Ishikawa (cell line): ENCODE results near the gene BCL6.

Source experiments
- CEBPB ChIP-seq: IDR thresholded peaks from 2 replicates; pipeline ENCODE4 v1.6.1; 2012
- CREB1 ChIP-seq: IDR thresholded peaks from 2 replicates; pipeline ENCODE4 v1.6.1; 2012; ENCODE audit warnings: low read depth
- EGR1 ChIP-seq: IDR thresholded peaks from 2 replicates; pipeline ENCODE4 v1.6.1; 2012
- EP300 ChIP-seq: IDR thresholded peaks from 2 replicates; pipeline ENCODE4 v1.6.1; 2012; ENCODE audit warnings: borderline replicate concordance
- FOXM1 ChIP-seq: IDR thresholded peaks from 2 replicates; pipeline ENCODE4 v1.6.1; 2012; ENCODE audit warnings: low read depth, borderline replicate concordance
- NFIC ChIP-seq: IDR thresholded peaks from 2 replicates; pipeline ENCODE4 v1.6.1; 2012
- RAD21 ChIP-seq: IDR thresholded peaks from 2 replicates; pipeline ENCODE4 v1.6.1; 2012; ENCODE audit warnings: low read depth
- TAF1 ChIP-seq: IDR thresholded peaks from 2 replicates; pipeline ENCODE4 v1.6.1; 2012; ENCODE audit warnings: low read depth, mild to moderate bottlenecking
- TCF12 ChIP-seq: IDR thresholded peaks from 2 replicates; pipeline ENCODE4 v1.6.1; 2012; ENCODE audit warnings: low read depth
- TEAD4 ChIP-seq: IDR thresholded peaks from 2 replicates; pipeline ENCODE4 v1.6.1; 2012
- YY1 ChIP-seq: IDR thresholded peaks from 2 replicates; pipeline ENCODE4 v1.6.1; 2012; ENCODE audit warnings: low read depth
- ZBTB7A ChIP-seq: IDR thresholded peaks from 2 replicates; pipeline ENCODE4 v1.6.1; 2012; ENCODE audit warnings: low read depth
- TF ChIP-seq, protein P1 (sequence below): IDR thresholded peaks from 2 replicates; pipeline ENCODE4 v1.6.1; 2012
- TF ChIP-seq, protein P2 (sequence below): IDR thresholded peaks from 2 replicates; pipeline ENCODE4 v1.6.1; 2012; ENCODE audit warnings: low read depth, mild to moderate bottlenecking
- TF ChIP-seq, protein P3 (sequence below): IDR thresholded peaks from 2 replicates; pipeline ENCODE4 v1.6.1; 2012

Gene BCL6

DNA sequence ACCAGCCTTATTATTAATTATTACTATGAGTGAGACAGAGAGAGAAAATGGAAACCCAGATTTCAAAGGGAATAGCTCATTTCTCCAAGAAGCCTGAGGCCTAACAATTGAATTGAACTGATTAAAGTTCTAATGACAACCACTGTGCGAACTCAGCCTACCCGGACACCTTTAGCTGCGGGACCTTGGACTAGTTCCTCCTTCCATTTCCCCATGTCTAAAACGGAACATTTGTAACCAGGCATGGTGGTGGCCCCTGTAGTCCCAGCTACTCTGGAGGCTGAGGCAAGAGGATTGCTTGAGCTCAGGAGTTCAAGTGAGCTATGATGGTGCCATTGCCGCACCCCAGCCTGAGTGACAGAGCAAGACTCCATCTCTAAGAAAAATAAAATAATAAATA is 26.5 kb downstream of the BCL6 start:
- TF ChIP-seq TCF12 (no peak), CEBPB (no peak)
- TF ChIP-seq, protein P1, sequence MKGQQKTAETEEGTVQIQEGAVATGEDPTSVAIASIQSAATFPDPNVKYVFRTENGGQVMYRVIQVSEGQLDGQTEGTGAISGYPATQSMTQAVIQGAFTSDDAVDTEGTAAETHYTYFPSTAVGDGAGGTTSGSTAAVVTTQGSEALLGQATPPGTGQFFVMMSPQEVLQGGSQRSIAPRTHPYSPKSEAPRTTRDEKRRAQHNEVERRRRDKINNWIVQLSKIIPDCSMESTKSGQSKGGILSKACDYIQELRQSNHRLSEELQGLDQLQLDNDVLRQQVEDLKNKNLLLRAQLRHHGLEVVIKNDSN: no peak

DNA sequence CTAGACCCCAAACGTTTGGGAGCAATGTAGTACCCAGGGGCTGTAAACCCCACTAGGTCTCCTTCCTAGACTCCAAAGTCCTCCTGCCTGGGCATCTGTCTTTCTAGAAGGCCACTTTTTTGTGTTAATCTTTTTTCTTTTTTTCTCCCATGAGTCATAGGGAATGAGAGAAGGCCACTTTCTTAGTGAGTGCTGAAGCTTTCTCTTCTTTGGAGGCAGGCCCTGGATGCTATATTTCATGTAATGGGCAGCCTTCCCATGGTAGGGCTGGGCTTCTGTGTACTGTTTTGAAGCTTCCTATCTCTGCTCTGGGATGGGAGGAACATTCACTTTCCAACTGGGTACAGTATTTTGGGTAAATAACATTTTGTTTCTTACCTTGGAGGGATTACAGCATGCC is 27.7 kb downstream of the BCL6 start:
- TF ChIP-seq EGR1 (no peak), CEBPB (no peak), TAF1 (no peak), TCF12 (no peak), TEAD4 (no peak), CREB1 (no peak), EP300 (no peak), NFIC (no peak), RAD21 (no peak), ZBTB7A (no peak)
- TF ChIP-seq, protein P1: no peak
- TF ChIP-seq, protein P2, sequence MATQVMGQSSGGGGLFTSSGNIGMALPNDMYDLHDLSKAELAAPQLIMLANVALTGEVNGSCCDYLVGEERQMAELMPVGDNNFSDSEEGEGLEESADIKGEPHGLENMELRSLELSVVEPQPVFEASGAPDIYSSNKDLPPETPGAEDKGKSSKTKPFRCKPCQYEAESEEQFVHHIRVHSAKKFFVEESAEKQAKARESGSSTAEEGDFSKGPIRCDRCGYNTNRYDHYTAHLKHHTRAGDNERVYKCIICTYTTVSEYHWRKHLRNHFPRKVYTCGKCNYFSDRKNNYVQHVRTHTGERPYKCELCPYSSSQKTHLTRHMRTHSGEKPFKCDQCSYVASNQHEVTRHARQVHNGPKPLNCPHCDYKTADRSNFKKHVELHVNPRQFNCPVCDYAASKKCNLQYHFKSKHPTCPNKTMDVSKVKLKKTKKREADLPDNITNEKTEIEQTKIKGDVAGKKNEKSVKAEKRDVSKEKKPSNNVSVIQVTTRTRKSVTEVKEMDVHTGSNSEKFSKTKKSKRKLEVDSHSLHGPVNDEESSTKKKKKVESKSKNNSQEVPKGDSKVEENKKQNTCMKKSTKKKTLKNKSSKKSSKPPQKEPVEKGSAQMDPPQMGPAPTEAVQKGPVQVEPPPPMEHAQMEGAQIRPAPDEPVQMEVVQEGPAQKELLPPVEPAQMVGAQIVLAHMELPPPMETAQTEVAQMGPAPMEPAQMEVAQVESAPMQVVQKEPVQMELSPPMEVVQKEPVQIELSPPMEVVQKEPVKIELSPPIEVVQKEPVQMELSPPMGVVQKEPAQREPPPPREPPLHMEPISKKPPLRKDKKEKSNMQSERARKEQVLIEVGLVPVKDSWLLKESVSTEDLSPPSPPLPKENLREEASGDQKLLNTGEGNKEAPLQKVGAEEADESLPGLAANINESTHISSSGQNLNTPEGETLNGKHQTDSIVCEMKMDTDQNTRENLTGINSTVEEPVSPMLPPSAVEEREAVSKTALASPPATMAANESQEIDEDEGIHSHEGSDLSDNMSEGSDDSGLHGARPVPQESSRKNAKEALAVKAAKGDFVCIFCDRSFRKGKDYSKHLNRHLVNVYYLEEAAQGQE: no peak

DNA sequence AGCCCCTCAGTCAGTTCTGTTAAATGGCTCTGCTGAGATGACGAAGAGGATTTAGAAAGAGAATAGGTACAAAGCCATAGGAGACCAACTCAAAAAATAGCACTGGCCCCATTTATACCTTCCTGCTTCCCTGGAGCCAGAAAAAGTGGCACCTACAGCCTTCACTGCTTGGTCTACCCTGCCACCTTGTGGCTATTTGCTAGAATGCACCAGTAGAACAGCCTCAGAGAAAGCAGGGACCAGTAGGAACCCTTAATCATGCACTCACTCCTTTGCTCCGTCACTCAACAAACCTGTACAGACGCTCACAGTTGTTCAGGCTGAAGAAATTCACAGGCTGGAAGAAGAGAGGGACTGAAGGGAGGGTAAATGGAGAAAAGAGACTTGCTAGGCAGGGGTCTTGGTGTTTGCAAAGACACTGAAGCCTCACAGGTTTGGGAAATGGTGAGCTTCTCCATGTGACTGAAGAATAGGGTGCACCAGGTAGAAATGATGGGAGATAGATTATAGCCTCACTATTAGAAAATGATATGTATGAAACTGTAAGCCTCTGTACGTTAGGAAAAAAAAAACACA is 30.8 kb downstream of the BCL6 start:
- TF ChIP-seq CREB1 (no peak), CEBPB (no peak), RAD21 (peak; percentile 98), EGR1 (no peak), FOXM1 (no peak), YY1 (no peak)
- TF ChIP-seq, protein P3, sequence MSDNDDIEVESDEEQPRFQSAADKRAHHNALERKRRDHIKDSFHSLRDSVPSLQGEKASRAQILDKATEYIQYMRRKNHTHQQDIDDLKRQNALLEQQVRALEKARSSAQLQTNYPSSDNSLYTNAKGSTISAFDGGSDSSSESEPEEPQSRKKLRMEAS: no peak
- TF ChIP-seq, protein P1: no peak

DNA sequence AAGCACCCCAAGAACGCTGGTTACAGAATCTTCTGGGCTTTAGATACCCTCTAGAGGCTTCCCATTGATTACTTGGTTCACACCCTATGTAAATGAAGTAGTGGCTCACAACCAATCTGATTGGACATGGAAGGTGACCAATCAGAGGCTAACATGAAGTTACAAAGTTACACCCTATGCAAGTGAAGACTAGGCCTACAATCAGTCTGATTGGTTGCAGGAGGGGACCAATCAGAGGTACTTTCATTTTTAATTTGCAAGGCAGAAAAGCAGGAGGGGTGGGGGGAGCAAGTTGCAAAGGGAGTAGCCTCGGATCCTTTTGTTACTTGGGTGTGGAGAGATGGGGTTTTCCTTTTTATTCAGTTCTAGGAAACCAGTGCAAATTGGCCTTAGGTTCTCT is 31.8 kb downstream of the BCL6 start:
- no peak for TF ChIP-seq CEBPB
- TF ChIP-seq TCF12: no peak
- TF ChIP-seq, protein P3: no peak
- TF ChIP-seq ZBTB7A: no peak
- no peak for TF ChIP-seq TEAD4
- TF ChIP-seq NFIC: no peak

DNA sequence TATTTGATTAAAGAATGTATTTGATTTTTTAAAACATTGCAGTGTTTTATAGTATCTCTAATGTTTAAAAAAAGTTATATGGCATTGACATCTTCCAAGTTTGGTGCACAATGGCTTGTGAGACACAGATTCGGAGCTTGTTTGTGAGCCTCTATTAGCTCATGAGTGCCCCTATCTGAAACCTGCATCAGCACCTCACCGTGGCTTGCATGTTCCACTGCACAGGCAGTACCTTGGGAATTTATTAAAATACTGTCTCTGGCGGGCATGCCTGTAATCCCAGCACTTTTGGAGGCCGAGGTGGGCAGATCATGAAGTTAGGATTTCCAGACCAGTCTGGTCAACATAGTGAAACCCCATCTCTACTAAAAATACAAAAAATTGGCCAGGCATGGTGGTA is 36.1 kb downstream of the BCL6 start:
- no peak for TF ChIP-seq TEAD4
- TF ChIP-seq RAD21: no peak
- TF ChIP-seq, protein P3: no peak
- TF ChIP-seq CEBPB: no peak
- no peak for TF ChIP-seq YY1
- TF ChIP-seq FOXM1: no peak
- no peak for TF ChIP-seq TCF12
- no peak for TF ChIP-seq EP300
- TF ChIP-seq ZBTB7A: no peak
- TF ChIP-seq EGR1: no peak
- no peak for TF ChIP-seq TAF1
- TF ChIP-seq, protein P2: no peak
- TF ChIP-seq, protein P1: no peak

DNA sequence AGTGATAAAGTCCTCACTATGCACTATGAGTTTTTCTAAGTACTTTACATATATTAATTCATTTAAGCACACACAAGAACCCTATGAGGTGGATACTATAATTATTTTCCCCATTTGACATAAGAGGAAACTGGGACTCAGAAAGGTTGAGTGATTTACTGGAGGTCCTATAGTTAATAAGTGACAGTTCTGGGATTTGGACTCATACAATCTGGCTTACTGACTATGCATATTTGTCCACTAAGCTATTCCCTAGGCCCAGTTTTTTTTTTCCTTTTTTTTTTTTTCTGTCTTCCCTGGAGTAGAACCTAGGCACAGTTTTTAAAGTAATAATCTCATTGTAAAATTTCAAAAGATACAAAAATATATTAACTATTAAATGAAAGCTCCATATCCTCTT is 36.6 kb downstream of the BCL6 start:
- TF ChIP-seq YY1: no peak
